Fibroblast of lung (primary cell): ENCODE results near the gene DHCR24. TPM values are rescaled to one million over a fixed set of nuclear protein-coding genes. Genes with fewer than 3 reads are reported as not detected.

Experiments
- DNase-seq, 2 donors: peaks; one replicate each; pipeline versions ENCODE4 v3.0.0 to v3.0.0-alpha.2; 2010; ENCODE audit warnings: low read depth in 2 of 2
- H2AFZ ChIP-seq: 2 replicates; pipeline ENCODE4 v1.5.1; 2012; ENCODE audit warnings: low read length, control low read depth, inconsistent platforms
- H3K27ac ChIP-seq: 2 replicates; pipeline ENCODE4 v1.5.1; 2011; ENCODE audit warnings: low read length, control low read depth; ENCODE audit not compliant: insufficient read depth
- H3K27me3 ChIP-seq: 2 replicates; pipeline ENCODE4 v1.5.1; 2011; ENCODE audit warnings: mild to moderate bottlenecking, low read length; ENCODE audit not compliant: control insufficient read depth, insufficient read depth
- H3K36me3 ChIP-seq: 2 replicates; pipeline ENCODE4 v1.5.1; 2011; ENCODE audit warnings: low read length; ENCODE audit not compliant: control insufficient read depth, insufficient read depth
- H3K4me1 ChIP-seq: 2 replicates; pipeline ENCODE4 v1.5.1; 2011; ENCODE audit warnings: low read length; ENCODE audit not compliant: control insufficient read depth, insufficient read depth; ENCODE audit errors: extremely low read depth
- H3K4me2 ChIP-seq: 2 replicates; pipeline ENCODE4 v1.5.1; 2011; ENCODE audit warnings: low read length, control low read depth; ENCODE audit not compliant: insufficient read depth; ENCODE audit errors: extremely low read depth
- H3K4me3 ChIP-seq, 4 experiments: fragments of 200-600 bp in 1 of 4; sonication (generic) in 1 of 4; replicated peaks in 1 of 4; 2 replicates each; pipeline ENCODE4 v1.5.1; 2011 to 2016; ENCODE audit warnings: low read length in 4 of 4, low read depth in 3 of 4, mild to moderate bottlenecking in 3 of 4, control low read depth in 2 of 4, inconsistent platforms in 1 of 4, mixed read lengths in 1 of 4; ENCODE audit not compliant: insufficient read depth in 1 of 4; ENCODE audit errors: control extremely low read depth in 1 of 4
- H3K79me2 ChIP-seq: 2 replicates; pipeline ENCODE4 v1.5.1; 2012; ENCODE audit warnings: mild to moderate bottlenecking, low read length, inconsistent platforms; ENCODE audit not compliant: control insufficient read depth, insufficient read depth
- H3K9ac ChIP-seq: 2 replicates; pipeline ENCODE4 v1.5.1; 2011; ENCODE audit warnings: mild to moderate bottlenecking, low read length, control low read depth; ENCODE audit not compliant: insufficient read depth
- H3K9me3 ChIP-seq: 2 replicates; pipeline ENCODE4 v1.5.1; 2012; ENCODE audit warnings: low read depth, low read length; ENCODE audit not compliant: control insufficient read depth, insufficient read depth
- H4K20me1 ChIP-seq: 2 replicates; pipeline ENCODE4 v1.5.1; 2011; ENCODE audit warnings: low read length; ENCODE audit not compliant: control insufficient read depth, insufficient read depth; ENCODE audit errors: extremely low read depth
- EZH2 ChIP-seq: IDR thresholded peaks from 2 replicates; pipeline ENCODE4 v1.5.1; 2012; ENCODE audit warnings: low read length, control low read depth, mild to moderate bottlenecking; ENCODE audit errors: missing control alignments
- polyA plus RNA-seq, 2 donors: library from polyadenylated mRNA; depleted of rRNA in 1 of 2; stranded (reverse) in 1 of 2; unstranded in 1 of 2; fragments of >200 nt; gene quantifications; 2 replicates each; pipeline ENCODE4 v1.2.1, GENCODE V29; 2011 to 2012; ENCODE audit warnings: missing spikeins in 1 of 2
- total RNA-seq: library from RNA; depleted of rRNA; stranded (reverse); fragments of >200 nt; gene quantifications from 2 replicates; pipeline ENCODE4 v1.2.1, GENCODE V29; 2014
- TF ChIP-seq, protein P1 (sequence below), 2 donors: IDR thresholded peaks in 1 of 2; conservative IDR thresholded peaks in 1 of 2; 1 replicate in 1 of 2; 2 replicates in 1 of 2; pipeline ENCODE4 v1.5.1; 2011 to 2012; ENCODE audit warnings: low read length in 2 of 2, control low read depth in 1 of 2, inconsistent platforms in 1 of 2, low read depth in 1 of 2, mild to moderate bottlenecking in 1 of 2

Gene DHCR24
- total and polyA plus RNA-seq, 2 donors (not counting 1 experiment from before 2014, with no cell fraction given): 217 to 329 TPM

DNA sequence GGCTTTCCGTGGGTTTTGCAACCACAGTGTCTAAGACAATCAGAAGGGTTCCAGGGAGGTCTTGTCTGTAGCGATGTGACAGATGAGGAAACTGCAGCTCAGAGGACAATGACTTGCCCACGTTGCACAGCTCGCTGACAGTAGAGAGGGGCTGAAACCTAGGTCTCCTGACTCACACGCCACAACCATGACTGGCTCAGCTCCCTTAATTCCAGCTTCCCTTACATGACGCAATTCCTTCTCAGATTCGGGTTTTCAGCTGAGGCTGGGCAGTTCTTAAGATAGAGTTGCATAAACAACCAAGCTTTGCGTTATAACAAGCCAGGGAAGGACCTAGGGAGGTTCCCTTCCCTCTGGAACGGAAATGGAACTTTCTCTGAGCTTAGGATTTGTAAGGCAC lies 36.3 kb downstream of the DHCR24 start:
- TF ChIP-seq EZH2: no peak
- TF ChIP-seq, protein P1, sequence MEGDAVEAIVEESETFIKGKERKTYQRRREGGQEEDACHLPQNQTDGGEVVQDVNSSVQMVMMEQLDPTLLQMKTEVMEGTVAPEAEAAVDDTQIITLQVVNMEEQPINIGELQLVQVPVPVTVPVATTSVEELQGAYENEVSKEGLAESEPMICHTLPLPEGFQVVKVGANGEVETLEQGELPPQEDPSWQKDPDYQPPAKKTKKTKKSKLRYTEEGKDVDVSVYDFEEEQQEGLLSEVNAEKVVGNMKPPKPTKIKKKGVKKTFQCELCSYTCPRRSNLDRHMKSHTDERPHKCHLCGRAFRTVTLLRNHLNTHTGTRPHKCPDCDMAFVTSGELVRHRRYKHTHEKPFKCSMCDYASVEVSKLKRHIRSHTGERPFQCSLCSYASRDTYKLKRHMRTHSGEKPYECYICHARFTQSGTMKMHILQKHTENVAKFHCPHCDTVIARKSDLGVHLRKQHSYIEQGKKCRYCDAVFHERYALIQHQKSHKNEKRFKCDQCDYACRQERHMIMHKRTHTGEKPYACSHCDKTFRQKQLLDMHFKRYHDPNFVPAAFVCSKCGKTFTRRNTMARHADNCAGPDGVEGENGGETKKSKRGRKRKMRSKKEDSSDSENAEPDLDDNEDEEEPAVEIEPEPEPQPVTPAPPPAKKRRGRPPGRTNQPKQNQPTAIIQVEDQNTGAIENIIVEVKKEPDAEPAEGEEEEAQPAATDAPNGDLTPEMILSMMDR (conservative IDR thresholded peaks at IDR 0.05 in 1 of 2, IDR thresholded peaks at IDR 0.05 in 1 of 2; ENCODE audit: low read depth in 1 of 2, low read length in 2 of 2): no peak
- H3K36me3 ChIP-seq: peaks cover 29% of the 10 kb centered on the region
- no peaks in the 10 kb centered on the region for H3K79me2 ChIP-seq
- no peaks in the 10 kb centered on the region for H3K27me3 ChIP-seq
- DNase-seq: peak; percentile 97 to 100
- H2AFZ ChIP-seq: no peak overlapping the region
- H3K9ac ChIP-seq: no peak overlapping the region
- H3K4me2 ChIP-seq: no peak overlapping the region
- no peaks in the 10 kb centered on the region for H3K9me3 ChIP-seq
- no peak overlapping the region for H3K4me3 ChIP-seq
- no peaks in the 10 kb centered on the region for H4K20me1 ChIP-seq
- H3K4me1 ChIP-seq: peaks cover 6% of the 10 kb centered on the region
- peak overlapping the region; percentile 69 for H3K27ac ChIP-seq

DNA sequence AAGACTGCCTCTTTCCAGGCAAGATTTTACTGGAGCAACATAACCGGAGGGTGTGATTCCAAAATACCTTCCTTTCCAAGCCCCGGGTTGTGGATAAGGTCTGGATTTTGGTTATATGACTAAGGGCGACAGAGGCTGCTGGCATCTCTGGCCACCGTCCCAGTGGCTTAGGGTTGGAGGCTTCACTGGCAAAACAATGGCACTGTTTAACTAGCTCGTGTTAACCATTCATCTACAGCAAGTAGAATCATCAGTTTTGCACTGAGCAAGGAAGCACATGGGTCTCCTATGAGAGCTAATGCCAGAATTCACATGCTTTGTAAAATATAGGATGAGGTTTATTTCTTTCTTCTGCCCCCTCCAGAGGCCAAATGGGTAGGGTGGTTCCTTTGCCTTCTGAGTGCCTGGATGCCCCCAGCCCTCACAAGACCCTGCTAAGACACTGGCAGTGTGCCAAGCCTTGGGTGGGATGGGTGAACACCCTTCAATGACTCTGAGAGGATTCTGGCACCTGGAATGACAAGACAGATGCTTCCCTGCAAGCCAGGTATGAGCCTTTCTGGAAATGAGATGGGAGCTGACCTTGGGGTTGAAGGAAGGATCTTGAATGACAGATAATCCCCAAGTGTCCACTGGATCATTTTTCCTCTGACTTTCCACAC lies 36.8 kb downstream of the DHCR24 start:
- TF ChIP-seq, protein P1 (conservative IDR thresholded peaks at IDR 0.05 in 1 of 2, IDR thresholded peaks at IDR 0.05 in 1 of 2; ENCODE audit: low read depth in 1 of 2, low read length in 2 of 2): no peak
- TF ChIP-seq EZH2: no peak
- no peaks in the 10 kb centered on the region for H3K9me3 ChIP-seq
- peaks cover 6% of the 10 kb centered on the region for H3K4me1 ChIP-seq
- DNase-seq: peak; percentile 32 to 48
- H3K79me2 ChIP-seq: no peaks in the 10 kb centered on the region
- no peak overlapping the region for H2AFZ ChIP-seq
- H4K20me1 ChIP-seq: no peaks in the 10 kb centered on the region
- peak overlapping the region; percentile 46 for H3K27ac ChIP-seq
- no peak overlapping the region for H3K4me2 ChIP-seq
- peaks cover 27% of the 10 kb centered on the region for H3K36me3 ChIP-seq
- no peaks in the 10 kb centered on the region for H3K27me3 ChIP-seq
- no peak overlapping the region for H3K9ac ChIP-seq
- H3K4me3 ChIP-seq: no peak overlapping the region

DNA sequence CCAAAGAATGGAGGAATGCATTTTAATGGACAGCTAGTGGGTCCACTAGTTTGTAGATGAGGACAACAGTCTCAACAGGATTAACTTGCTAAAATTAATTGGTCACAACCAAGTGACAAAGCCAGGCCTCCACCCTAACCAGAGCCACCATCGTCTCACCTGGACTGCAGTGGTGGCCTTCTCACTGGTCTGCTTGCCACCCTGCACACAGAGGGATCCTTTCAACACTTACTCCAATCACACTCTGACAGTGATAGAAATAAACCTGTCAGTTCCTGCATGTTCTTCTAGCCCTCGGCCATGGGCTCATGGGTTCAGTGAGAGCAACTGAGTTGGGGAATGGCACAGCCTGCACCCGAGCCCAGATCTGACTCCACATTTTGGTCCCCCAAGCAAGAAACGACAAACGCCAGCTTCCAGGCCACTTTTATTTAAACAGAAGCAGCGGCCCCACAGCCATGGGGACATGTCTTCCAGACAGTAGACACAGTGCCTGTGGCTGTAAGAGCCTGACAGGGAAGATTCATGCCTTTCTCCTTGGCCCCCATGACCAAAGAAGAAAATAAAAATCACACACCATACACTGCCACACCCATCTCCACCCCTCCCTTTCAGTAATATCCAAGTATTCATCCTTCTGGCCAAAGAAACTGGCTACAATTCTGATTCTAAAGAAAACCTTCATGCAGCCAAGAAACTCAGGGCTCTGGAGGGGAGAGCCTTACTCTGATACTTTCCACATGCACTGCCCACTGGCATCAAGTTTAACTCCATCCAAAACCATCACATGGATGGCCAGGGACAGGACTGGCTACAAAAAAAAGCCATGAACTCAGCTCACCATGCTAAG lies 37.6 kb downstream of the DHCR24 start:
- H3K27me3 ChIP-seq: no peaks in the 10 kb centered on the region

More for the DNA sequence above, 37.6 kb downstream of the DHCR24 start:
- peaks cover 27% of the 10 kb centered on the region for H3K36me3 ChIP-seq
- H4K20me1 ChIP-seq: no peaks in the 10 kb centered on the region
- H3K9me3 ChIP-seq: no peaks in the 10 kb centered on the region
- no peak overlapping the region for H3K4me2 ChIP-seq
- H3K79me2 ChIP-seq: no peaks in the 10 kb centered on the region
- H3K9ac ChIP-seq: no peak overlapping the region
- peaks cover 6% of the 10 kb centered on the region for H3K4me1 ChIP-seq
- TF ChIP-seq, protein P1 (conservative IDR thresholded peaks at IDR 0.05 in 1 of 2, IDR thresholded peaks at IDR 0.05 in 1 of 2; ENCODE audit: low read depth in 1 of 2, low read length in 2 of 2): no peak
- no peak for TF ChIP-seq EZH2
- H3K27ac ChIP-seq: no peak overlapping the region
- H2AFZ ChIP-seq: no peak overlapping the region
- H3K4me3 ChIP-seq: no peak overlapping the region
- peak in 1 of 2 donors; percentile 35 for DNase-seq
